GM12865 (cell line): ENCODE results near the gene B3GLCT.

Experiments
- DNase-seq: peaks from one replicate; pipeline ENCODE4 v3.0.0; 2010; ENCODE audit warnings: low read depth
- H3K4me3 ChIP-seq: 2 replicates; pipeline ENCODE4 v1.5.1; 2011; ENCODE audit warnings: mild to moderate bottlenecking, low read depth, low read length, control low read depth
- TF ChIP-seq, protein P1 (sequence below): IDR thresholded peaks from 2 replicates; pipeline ENCODE4 v1.5.1; 2011; ENCODE audit warnings: low read length, control low read depth, low read depth, inconsistent platforms; ENCODE audit not compliant: insufficient read depth; ENCODE audit errors: missing control alignments

Gene B3GLCT

DNA sequence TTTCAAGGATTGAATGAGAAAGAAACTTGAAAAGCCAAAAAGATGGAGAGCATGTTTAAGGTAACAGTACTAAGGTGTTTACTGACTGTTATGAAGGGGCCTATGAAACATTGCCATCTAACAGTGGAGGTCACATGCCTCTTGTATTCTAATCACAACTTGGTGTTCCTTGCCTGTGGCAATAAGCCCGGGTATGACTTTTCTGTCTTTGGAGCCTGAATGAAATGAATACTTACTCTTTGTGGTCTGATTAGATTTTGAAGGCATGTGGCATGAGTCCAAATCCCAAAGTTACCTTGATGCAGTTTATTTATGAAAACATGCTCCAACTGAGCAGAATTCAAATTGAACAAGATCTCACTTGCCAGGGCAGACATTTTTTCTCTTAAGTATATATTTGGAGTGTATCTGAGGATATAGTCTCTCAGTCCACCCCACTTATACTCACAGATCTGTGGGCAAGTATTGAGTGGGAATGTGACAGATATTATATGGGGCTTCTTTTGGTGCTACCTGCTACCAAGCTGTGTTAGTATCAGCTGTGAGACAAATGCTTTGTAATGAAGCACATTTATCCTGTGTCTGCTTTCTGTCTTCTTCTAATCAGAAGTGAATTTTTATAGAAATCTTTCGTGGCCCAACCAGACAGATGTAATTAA is 67.5 kb downstream of the B3GLCT start:
- no peak for DNase-seq
- H3K4me3 ChIP-seq, result no peak overlapping the region
- TF ChIP-seq, protein P1, sequence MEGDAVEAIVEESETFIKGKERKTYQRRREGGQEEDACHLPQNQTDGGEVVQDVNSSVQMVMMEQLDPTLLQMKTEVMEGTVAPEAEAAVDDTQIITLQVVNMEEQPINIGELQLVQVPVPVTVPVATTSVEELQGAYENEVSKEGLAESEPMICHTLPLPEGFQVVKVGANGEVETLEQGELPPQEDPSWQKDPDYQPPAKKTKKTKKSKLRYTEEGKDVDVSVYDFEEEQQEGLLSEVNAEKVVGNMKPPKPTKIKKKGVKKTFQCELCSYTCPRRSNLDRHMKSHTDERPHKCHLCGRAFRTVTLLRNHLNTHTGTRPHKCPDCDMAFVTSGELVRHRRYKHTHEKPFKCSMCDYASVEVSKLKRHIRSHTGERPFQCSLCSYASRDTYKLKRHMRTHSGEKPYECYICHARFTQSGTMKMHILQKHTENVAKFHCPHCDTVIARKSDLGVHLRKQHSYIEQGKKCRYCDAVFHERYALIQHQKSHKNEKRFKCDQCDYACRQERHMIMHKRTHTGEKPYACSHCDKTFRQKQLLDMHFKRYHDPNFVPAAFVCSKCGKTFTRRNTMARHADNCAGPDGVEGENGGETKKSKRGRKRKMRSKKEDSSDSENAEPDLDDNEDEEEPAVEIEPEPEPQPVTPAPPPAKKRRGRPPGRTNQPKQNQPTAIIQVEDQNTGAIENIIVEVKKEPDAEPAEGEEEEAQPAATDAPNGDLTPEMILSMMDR, result no peak

DNA sequence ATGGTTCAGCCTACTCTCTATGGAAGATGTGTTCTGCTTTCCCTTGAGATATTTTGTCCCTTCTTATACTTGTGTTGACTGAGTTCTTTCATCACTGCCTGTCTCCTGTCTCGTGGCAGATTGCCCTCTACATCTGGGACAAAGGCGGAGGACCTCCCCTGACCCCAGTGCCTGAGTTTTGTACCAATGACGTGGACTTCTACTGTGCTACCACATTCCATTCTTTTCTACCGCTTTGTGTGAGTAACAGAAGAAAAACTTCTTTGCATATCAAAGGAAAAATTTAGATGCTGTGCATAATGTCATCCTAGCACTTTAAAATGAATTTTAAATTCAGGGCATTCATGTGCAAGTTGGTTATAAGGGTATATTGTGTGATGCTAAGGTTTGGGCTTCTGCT is 74.6 kb downstream of the B3GLCT start:
- no peak for DNase-seq
- TF ChIP-seq, protein P1, result no peak
- no peak overlapping the region for H3K4me3 ChIP-seq

DNA sequence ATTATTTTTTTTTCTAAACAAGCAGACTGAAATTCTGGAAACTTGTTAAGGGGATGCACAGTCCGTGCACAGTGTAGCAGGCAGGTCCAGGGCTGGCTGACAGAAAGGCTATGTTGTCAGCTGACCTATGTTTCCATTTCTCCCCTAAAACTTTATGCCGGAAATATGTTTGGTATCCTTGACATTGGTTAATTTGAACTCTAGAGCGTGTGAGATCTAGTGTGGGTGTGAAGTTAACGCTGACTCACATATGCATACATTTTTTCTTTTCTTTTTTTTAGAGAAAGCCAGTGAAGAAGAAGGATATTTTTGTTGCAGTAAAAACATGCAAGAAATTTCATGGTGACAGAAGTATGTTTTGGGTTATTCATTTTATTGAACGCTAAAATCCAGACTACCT is 76.6 kb downstream of the B3GLCT start:
- DNase-seq, result no peak
- TF ChIP-seq, protein P1, result no peak
- H3K4me3 ChIP-seq, result no peak overlapping the region

DNA sequence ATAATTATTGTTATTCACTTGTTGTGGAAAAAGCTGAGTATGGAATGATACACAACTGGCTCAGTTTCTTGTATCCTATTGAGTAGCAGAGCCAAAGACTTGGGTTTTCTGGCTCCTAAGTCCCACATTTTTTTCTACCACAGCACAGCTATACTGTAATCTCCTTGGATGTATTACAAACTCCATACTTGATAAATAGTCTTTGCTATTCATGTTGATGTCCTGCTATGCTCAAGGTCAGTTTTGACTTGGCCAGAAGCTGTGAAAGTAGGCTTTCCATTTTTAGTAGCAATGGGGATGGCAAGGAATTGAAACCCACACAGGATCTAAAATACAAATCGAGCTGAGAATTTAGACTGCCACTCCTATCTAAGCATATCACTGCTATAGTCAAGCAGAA is 79.1 kb downstream of the B3GLCT start:
- no peak overlapping the region for H3K4me3 ChIP-seq
- TF ChIP-seq, protein P1, result no peak
- no peak for DNase-seq

DNA sequence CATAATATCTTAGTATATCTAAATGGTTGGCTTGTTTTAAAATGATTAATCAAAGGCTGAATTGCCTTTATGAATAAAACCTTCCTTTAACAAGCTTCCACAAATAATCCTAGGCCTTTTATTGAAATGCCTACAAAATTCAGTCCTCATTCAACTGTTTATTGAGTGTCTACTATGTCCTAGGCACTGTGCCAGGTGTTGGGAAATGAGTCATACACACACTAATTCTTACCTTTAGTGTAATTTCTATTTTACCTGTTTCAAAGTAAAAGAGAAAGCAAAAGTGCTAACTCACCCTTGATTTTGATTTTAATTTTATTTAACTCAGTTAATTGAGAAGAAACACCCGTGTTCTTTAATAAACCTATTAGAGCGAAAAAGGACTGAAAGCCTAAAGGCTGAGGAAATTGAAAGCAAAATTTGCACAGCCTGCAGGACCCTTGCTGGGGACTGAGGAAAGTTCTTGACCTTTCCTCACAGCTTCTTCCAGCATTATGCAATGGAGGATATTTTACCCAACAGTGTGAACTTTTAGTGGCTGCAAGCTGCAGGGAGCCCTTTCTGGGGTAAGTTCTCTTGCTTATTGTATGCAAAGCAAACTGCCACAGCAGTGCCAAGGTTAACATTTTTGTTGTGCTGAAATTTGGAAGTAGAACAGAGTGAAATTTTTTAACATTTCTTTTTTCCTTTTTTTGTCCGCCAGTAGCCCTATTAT is 83.1 kb downstream of the B3GLCT start:
- no peak overlapping the region for H3K4me3 ChIP-seq
- TF ChIP-seq, protein P1, result no peak
- peak; percentile 3 for DNase-seq

DNA sequence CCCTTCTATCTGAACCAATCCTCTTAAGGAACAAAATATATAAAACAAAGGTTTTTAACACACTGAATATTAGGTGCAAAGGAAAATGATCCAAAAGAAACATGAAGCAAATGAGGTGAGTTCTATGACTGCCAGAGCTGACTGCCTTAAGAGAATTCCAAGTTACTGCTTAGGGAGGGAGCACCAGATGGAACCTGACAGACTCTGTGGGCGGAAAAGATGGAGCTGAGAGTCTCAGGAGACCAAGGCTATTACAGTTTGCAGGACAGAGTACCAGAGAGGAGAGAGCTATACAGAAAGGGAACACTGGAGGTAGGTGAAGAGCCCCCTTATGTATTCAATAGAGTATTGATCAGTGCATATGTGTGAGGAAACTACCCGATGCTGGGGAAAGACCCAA is 87.2 kb downstream of the B3GLCT start:
- TF ChIP-seq, protein P1, result no peak
- no peak overlapping the region for H3K4me3 ChIP-seq
- no peak for DNase-seq
